Colon (tissue), 2 donors: ENCODE data around the gene PSMG1.
"Not testable (repeated sequence)": the region's sequence is repeated elsewhere in the genome, so short reads cannot be mapped to it uniquely, and the experiment has no call there.

ENCODE experiments used
- FAIRE-seq: peaks from 2 replicates; lab custom pipeline; 2012; peaks lifted over from hg19 to GRCh38; lab: Jason Lieb, UNC
- donor health status: control.
- donor health status: control.

PSMG1 gene

DNA sequence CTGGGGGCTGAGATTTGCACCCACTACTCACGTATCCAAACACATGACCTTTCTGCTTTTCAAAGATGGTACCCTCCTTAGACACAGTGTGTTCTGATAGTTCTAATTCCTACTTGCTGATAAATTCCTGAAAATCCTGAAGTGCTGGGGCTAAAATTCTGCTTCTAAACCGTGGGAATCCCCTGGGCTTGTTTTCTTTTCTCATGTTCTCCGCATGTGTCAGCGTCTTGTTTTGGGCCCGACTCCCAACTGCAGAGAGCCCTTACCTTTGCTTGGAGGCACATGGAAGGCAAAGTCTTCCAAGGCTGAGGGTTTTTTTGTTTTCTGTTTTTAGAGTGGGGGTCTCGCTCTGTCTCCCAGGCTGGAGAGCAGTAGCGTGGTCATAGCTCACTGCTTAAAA, 27.2 kb downstream of the PSMG1 start:
- no peak for FAIRE-seq

DNA sequence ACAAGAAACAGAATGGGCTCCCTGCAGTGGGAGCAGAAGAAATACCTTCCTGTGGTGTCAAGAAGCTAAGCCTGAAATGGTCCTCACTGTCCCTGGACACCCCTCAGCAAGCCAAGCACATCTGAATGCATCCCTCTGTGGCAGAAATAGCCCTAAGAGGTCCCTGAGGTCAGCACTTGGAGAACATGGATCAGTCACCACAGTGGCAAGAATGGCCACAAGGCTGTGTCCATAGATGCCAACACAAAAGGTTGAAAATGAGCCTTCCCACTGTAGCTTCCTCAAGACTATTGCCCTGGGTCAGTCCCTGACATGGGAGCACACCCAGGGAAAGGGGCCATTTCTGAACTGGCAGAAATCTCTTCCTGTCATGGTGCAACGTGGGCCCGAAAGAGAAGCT, 27.7 kb downstream of the PSMG1 start:
- FAIRE-seq: no peak

DNA sequence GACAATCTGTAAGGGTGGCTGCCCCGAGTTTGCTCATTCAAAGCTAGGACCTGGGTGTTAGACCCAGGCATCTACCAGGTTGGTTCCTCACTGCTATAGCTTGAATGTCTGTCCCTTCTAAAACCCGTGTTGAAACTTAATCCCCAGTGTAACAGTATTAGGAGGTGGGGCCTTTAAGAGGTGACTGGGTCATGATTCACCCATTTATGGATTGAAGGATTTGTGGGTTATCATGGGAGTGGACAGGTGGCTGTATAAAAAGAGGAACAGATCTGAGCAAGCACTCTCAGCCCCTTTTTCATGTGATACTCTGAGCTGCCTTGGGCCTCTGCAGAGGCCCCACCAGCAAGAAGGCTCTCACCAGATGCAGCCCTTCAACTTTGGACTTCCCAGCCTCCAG, 29.4 kb downstream of the PSMG1 start:
- FAIRE-seq: no peak

DNA sequence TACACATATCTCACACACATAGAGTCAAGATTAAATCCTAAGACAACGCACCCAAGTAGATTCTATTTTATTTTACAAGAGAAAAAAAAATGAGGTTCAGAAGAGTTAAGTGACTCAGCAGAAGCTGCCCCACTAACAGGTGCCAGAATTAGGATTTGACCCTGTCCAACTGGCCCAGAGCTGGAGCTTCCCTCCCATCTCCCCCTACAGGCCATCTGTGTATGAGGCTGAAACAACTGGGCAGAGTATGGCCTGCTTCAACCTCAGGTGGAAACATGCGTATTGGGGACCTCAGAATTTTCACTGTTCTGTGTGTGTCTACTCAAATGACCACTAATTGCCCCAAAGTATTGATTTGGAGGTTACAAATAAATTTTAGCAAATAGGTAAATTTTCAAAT, 29.9 kb downstream of the PSMG1 start:
- FAIRE-seq: no peak

DNA sequence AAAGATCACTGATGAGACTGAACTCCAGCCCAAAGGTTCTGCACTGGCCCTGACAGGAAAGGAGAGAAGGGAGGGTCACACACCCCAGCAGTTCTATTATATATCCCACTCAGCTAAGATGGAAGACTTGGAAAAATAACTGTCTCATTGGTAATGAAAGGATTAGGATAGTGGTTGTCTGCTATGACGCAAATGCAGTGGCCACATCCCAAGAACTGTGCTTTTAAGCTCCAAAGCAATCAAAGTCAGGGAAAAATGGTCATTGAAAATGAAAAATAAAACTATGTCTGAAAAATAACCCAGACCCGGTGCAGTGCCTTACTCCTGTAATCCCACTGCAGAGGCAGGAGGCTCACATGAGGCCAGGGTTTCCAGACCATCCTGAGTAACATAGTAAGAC, 31.0 kb downstream of the PSMG1 start:
- no peak for FAIRE-seq

DNA sequence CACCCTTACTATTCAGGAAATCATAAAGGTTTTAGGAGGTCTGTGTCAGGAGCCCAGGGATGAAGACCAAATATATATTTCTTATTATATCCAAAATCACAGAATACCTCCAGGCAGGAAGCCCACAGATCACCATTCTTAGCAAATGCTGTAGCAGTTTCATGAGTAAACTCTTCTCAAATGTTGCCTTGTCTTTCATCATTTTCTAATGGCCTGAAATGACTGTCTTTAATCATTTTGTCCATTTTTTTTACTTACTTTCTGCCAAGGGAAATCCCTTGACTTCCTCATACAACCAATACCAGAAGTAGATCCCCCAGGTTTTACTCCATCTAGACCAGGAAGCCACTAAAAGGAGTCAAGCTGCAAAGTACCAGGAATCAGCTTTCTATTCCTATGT, 32.4 kb downstream of the PSMG1 start:
- FAIRE-seq: no peak

DNA sequence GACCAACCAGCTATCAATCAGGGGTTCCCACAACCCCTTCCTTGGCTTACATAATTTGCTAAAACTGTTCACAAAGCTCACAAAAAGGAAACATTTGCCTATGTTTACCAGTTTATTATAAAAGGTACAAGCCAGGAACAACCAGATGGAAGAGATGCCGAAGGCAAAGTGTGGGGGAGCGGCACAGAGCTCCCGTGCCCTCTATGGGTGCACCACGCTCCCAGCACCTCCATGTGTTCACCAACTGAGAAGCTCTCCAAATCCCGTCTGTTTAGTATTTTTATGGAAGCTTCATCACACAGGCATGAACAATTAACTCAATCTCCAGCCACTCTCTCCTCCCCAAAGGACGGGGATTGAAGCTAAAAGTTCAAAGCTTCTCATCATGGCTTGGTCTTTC, 32.9 kb downstream of the PSMG1 start:
- no peak for FAIRE-seq

DNA sequence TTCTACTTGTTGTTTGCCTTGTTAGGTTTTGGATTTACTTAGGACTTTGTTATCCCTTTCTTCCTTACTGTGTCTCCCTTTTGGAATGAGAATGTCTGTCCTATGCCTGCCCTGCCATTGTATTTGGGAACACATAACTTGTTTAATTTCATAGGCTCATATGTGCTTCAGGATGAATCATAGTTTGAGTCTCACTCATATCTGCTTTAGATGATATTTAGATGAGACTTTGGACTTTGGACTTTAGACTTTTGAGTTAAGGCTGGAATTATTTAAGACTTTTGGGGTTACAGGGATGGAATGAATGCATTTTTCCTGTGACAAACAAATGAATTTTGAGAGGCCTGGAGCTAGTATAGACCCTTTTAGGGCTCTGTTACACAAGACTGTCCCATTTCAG, 33.4 kb downstream of the PSMG1 start:
- FAIRE-seq: no peak

DNA sequence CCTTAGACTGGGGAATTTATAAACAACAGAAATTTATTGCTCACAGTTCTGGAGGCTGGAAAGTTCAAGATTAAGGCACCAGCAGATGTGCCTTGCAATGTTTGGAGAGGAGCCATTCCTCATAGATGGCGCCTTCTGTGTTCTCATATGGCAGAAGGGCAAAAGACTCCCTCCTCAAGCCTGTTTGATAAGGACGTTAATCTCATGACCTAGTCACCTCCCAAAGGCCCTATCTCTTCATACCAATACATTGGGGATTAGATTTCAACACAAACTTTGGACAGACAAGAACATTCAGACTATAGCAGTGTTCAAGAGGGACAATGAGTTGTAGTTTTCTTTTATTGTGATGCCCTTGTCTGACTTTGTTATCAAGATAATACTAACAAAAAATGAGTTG, 34.3 kb downstream of the PSMG1 start:
- no peak for FAIRE-seq

DNA sequence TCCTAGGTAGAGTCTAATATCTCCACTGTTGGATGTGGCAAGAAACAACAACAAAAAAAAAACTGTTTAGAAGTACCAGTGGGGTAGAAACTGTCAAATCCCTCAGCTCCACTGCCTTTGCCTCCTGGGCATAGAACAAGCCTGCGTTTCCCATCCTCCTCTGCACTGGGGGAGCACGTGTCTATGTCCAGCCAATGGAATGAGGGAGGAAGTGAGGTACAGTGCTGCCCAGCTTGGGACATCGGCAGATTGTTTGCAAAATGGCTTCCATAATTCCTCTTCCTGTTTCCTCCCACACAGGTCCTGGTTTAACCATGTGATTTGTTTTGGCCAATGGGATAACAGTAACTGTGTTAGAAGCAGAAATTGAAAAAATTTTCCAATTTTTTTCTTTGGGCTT, 39.1 kb downstream of the PSMG1 start:
- FAIRE-seq: no peak

DNA sequence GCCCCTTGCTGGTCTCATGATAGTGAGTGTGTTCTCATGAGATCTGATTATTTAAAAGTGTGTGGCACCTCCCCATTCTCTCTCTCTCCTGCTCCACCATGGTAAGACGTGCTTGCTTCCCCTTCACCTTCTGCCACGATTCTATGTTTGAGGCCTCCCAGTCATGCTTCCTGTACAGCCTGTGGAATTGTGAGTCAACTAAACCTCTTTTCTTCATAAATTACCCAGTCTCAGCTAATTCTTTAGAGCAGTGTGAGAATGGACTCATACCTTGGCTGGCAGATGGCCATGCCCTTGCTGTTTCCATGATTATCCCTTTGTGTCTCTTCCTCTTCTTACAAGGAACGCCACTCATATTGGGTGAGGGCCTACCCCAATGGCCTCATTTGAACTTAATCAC, 40.3 kb downstream of the PSMG1 start:
- no peak for FAIRE-seq

DNA sequence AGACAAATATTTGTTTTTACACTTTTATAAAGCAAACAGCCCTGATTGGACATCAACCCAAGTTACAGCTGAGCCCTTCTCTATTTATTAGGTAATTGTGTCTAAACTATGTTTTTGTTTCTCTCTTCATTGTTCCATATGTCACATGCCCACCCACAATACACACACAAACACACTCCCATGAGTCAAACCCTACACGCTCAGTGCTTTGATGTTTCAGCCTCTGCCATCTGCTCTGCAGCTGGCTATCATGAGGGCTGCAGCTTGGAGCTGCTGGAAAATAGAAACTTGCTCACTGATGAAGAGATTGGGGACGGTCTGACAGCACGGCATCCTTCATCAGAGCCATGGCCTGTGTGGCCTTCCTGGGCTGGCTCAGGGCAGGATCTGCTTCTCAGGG, 41.7 kb downstream of the PSMG1 start:
- no peak for FAIRE-seq

DNA sequence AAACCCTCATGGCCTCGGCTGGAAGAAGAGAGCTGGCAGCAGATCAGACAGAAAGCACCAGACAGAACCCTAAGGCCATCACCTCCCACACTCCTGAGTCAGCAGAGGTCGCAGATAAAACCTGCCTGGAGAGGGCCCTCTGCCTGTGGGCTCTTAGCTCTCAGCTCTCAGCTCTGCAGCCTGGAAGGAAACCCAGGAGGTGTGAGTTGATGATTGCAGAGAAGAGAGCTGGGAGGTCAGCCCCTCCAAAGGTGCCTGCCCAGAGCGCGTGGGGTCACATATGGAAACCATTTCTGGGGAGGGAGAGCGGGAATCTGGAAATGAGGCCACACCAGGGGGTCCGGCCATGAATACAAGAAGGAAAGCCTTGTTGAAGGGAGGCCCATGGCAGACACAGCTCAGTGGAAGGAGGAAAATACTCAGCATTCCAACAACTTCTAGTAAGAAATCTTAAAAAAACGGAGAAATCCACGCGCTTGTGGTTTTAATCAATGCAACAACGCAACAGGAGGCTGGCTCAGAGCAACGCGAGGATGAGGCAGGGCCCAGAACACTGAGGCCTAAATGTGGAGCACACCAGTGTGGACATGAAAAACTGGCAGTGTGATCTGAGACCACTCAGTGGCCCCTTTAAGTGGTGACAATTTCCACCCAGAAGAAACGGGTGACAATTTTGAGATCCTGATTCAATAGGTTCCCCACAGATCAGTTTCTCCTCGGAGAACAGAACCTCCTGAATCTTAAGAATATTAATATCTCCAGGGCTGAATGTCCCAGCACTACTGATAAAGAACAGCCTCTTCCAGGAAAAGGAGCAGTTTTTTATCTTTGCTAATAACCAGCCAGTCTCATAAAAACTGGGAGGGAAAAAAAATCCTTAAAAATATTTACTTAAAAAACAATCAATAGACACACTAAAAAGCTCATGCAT, 45.7 kb downstream of the PSMG1 start:
- no peak for FAIRE-seq

DNA sequence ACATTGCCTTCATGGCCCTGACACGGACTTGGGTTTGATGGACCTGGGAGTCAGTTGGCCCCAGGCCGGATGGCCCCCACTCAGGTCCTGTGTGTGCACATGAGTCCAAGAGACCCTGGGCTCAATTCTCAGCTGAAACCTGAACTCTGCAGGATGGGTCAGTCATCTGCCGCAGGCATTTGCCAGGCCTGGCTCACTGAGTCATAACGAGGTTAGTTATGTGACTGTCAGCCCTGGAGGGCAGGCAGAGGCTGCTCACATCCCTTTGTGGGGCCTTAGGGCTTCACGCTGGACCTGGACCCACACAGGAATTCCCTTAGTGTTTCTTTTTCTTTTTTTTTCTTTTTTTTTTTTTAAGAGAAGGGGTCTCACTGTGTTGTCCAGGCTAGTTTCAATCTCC, 46.5 kb downstream of the PSMG1 start:
- no peak for FAIRE-seq

DNA sequence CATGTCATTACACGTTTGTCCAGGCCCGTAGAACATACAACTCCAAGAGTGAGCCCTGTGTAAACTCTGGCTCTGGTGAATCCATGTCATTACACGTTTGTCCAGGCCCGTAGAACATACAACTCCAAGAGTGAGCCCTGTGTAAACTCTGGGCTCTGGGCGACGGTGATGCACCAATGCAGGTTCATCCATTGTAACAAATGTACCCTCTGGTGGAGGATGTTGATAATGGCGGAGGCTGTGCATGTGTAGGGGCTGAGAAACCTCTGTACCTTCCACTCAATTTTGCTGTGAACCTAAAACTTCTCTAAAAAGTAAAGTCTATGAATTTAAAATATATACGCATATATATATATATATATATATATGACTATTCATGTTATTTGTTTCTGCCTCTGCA, 47.1 kb downstream of the PSMG1 start:
- not testable (repeated sequence) for FAIRE-seq

DNA sequence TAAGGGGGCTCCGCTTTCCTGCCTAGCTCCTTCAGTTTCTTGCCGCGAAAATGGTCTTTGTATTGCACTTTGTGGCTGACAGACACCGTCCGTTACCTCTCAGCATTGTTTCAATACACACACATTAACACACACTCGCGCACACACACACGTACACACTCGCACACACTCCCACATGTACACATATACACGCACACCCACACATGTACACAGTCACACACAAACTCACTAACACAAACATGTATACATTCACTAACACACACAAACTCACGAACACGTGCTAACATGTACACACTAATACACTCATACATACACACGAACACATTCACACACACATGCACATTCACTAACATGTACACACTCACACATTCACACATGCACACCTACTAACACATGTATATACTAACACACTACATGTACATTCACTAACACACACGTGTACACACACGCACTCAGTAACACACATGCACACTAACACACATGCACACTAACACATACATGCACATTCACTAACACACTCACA, 48.9 kb downstream of the PSMG1 start:
- FAIRE-seq: no peak

DNA sequence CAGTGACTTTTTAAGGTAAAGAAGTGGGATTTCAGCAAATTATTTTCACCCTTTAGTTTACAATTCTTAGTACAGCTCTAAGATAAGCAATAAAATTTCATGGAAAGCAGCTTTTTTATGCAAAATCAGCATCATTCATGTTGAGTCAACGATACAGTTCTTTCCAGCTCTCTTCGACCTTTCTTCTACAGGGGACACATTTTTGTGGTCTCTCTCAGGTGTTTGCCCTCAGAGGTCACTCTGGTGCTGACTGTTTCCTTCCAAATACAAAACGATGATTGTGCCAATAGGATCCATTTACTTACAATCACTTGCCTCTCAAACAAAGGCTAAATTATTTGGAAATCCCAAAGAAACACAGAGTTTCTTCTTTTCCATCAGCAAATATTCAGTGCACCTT, 51.0 kb downstream of the PSMG1 start:
- no peak for FAIRE-seq

DNA sequence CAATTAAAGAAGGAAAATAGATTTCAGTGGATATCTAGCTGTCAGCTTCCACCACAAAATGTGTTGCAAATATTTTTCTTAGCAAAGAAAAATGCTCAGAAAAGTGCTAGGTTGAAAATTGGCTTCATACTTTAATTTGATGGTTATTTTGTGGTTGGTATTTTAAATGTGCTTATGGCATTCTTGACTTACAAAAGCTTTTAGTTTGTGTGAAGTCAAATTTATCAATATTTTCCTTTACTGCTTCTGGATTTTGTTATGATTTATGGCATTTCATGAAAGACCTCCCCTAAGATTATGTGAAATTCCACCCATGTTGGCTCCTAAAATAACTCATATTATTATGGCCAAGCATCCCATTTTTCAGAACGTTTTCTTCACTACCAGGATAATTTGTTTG, 51.5 kb downstream of the PSMG1 start:
- no peak for FAIRE-seq

DNA sequence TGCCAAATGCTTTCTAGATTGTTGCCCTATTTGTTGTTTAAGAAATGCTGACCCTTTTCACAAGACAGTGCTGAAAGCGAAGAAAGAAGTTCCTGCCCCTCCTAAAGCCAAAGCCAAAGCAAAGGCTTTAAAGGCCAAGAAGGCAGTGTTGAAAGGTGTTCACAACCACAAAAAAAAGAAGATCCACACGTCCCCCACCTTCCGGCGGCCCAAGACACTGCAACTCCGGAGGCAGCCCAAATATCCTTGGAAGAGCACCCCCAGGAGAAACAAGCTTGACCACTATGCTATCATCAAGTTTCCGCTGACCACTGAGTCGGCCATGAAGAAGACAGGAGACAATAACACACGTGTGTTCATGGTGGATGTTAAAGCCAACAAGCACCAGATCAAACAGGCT, 55.7 kb downstream of the PSMG1 start:
- no peak for FAIRE-seq

DNA sequence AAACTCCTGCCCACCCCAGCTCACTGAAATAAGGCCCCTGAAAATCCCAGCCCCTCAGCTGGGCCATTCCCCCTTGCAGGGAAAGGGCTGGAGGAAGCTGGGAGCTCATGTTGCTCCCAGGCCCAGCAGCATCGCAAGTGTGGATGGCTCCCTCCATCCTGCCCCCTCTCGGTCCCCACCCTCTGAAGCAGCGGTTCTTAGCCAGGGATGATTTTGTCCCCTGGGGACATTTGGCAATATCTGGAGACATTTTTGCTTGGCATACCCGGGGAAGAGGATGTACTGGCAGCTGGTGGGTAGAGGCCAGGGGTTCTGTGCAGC, 56.8 kb downstream of the PSMG1 start:
- FAIRE-seq: no peak

DNA sequence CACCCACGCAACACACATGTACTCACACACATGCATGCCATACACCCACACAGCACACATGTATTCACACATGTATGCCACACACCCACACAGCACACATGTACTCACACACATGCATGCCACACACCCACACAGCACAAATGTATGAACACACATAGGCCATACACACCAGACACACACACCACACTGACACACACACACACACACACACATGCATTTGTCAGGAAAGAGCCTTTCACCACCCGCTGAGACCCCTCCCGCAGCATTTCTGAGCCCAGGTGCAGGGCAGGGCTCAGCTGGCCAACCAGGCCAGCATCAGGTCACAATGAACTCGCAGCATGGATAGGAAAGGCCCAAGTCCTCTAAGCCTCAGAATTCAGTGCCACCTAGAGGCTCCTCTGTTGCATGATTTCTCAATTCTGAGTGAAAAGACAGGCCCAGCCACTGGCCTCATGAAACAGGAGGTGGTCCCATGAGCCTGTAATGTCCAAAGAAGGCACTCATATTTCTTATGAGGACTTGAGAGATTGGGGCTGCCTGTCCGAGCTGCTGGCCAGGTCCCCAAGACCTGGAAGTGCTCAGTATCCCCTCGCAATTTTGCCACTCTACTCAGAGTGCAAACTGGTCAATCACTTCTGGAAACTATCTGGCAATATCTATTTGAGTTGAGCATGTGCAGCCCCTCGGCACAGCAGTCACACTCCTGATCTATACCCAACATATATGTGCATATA, 57.3 kb downstream of the PSMG1 start:
- FAIRE-seq: no peak
